ENCODE results near the gene NRBF2. TPM values are rescaled to one million over a fixed set of nuclear protein-coding genes. Genes with fewer than 3 reads are reported as not detected.
"Not testable (repeated sequence)": the region's sequence is repeated elsewhere in the genome, so short reads cannot be mapped to it uniquely, and the experiment has no call there.

Gene NRBF2
- polyA plus RNA-seq, 4 donors: 23.7 to 27.8 (median 27.4) TPM

DNA sequence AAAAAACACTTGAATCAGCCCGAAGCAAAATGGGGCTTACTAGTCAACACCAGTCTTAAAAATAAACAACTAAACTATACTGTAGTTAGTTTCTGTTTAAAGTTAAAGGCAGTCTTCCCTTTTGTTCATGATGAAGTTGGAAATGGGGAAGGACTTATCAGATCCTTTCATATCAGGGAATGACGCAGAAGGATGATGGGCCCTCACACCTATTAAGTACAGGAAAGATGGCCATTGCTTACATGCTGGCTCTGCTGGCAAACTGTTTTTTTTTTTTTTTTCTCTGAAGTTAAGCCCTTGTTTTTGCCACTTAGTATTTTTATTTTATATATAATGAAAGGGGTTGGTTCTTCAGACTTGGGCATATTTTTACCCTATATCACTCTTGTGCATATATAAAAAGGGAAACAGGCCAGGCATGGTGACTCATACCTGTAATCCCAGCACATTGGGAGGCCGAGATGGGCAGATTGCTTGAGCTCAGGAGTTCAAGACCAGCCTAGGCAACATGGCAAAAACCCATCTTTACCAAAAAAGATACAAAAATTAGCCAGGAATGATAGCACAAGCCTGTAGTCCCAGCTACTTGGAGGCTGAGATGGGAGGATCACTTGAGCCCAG is 16.6 kb upstream of the NRBF2 start:
- no peak for DNase-seq (ENCODE audit: low read depth in 4 of 4, low spot score in 3 of 4)

DNA sequence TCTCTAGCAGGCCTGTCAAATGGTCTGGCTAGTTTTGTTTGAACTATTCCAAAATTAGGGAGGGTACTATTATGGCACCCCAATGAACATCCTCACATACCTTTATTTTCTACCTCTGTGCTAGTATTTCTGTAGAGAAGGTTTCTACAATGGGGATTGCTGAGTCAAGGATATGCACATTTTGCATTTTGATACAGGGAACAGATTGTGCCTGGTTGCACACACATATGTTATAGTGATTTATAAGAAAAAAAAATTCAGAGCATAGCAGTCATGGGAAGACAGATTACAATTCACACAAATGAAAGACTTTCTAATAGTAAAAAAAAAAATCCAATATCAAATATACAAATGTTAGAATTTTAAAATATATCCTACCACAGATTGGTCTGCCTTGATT is 14.1 kb upstream of the NRBF2 start:
- DNase-seq (ENCODE audit: low read depth in 4 of 4, low spot score in 3 of 4): no peak

DNA sequence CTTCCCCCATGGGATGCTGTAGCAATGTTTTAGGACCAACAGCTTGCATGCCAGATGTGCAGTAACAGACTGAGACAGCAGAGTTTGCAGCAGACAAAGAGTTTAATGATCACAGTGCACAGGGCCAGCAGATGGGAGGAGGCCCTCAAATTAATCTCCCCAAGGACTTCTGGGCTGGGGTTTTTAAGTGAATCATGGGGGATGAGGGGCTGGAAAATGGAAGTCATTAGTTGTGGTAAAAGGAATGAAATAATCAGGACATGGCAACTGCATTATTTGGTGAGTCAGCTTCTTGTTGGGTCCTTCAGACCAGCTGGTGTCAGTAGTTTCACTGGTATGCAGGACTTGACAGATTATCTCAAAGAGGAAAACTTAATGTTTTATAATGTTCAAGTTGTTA is 12.6 kb upstream of the NRBF2 start:
- DNase-seq (ENCODE audit: low read depth in 4 of 4, low spot score in 3 of 4): peak in 1 of 4 donors; percentile 10

DNA sequence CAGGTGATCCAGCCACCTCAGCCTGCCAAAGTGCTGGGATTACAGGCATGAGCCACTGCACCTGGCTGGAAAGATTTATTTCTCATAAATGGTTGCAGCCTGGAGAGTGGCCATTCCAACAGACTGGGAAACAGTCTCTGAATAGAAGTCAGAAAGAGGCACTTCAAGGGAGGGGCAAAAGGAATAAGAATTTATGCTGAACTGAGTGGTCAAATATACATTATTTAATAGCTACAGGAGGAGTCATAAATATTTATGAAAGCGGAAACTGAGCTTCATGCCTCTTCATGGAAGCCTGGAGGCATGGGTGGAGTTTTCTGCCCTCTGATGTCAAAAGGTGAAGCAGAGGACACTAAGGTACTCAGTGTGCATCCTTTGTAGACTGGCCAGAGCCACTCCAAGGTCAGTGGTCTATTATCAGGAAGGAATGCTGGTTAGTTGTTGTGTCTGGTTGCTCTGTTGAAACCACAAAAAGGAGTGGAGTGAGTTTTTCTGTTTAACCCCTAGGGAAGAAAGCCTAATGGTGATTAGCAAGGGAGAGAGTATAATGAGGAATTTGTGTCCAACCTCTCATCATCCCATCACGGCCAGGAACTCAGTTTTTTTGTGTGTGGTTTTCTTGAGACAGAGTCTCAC is 9.3 kb upstream of the NRBF2 start:
- DNase-seq (ENCODE audit: low read depth in 4 of 4, low spot score in 3 of 4): no peak

DNA sequence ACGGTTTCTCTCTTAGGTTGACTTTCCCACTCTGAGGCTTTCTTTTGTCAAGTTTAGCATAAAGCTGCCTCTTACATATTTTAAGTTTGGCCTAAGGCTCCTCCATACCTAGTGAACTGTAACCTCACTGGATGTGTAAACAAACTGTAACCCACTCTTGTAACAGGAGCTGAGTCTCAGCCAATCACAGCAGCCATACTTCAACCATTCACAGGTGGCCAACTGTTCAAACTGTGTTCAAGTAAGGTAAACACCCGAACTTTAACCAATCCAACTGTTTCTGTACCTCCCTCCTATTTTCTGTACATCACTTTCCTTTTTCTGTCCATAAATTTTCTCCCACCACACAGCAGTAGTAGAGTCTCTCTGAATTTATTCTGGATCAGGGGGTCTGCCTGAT is 7.7 kb upstream of the NRBF2 start:
- DNase-seq (ENCODE audit: low read depth in 4 of 4, low spot score in 3 of 4): no peak

DNA sequence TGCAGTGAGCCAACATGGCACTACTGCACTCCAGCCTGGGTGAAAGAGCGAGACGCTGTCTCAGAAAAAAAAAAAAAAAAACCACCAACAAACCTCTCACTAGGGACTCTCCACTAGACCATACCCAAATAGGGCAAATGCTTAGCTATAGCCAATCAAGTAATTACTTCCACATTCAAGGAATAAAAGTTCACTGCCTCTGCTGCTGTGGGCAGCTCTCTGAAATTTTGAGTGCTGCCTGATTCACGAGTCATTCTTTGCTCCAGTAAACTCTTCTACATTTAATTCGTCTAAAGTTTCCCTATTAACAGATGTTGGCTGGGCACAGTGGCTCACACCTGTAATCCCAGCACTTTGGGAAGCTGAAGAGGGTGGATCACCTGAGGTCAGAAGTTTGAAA is 4.7 kb upstream of the NRBF2 start:
- DNase-seq (ENCODE audit: low read depth in 4 of 4, low spot score in 3 of 4): no peak

DNA sequence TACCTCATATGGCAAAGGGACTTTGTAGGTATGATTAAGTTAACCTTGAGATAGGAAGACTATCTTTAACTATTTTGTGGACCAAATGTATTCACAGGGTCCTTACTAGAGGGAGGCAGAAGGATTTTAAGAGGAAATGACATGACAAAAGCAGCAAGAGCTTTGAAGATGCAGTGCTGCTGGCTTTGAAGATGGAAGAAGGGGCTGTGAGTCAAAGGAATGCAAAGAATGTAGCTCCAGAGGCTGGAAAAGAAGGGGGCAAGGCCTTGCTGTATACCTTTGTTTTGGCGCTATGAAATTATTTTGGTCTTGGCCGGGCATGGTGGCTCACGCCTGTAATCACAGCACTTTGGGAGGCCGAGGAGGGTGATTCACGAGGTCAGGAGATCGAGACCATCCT is 3.2 kb upstream of the NRBF2 start:
- DNase-seq (ENCODE audit: low read depth in 4 of 4, low spot score in 3 of 4): no peak

DNA sequence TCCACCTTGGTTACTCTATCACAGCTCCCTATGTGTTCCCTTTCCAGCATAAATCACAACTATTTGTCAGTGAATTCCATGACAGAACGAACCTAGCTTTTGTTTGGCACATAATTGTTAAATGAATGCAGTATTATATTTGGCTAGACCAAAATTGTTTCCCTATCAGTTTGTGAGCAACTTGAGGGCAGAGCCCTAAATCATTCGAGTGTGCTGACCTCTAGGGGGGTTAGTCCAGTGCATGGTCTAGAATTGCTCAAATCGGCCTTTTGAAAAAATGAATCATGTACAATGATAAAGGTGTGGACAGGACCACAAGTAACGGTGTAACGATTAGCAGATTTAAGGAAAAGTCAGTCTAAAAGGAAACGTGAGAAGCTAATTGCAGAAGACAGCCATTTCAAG is 475 bp upstream of the NRBF2 start:
- no peak for DNase-seq (ENCODE audit: low read depth in 4 of 4, low spot score in 3 of 4)

DNA sequence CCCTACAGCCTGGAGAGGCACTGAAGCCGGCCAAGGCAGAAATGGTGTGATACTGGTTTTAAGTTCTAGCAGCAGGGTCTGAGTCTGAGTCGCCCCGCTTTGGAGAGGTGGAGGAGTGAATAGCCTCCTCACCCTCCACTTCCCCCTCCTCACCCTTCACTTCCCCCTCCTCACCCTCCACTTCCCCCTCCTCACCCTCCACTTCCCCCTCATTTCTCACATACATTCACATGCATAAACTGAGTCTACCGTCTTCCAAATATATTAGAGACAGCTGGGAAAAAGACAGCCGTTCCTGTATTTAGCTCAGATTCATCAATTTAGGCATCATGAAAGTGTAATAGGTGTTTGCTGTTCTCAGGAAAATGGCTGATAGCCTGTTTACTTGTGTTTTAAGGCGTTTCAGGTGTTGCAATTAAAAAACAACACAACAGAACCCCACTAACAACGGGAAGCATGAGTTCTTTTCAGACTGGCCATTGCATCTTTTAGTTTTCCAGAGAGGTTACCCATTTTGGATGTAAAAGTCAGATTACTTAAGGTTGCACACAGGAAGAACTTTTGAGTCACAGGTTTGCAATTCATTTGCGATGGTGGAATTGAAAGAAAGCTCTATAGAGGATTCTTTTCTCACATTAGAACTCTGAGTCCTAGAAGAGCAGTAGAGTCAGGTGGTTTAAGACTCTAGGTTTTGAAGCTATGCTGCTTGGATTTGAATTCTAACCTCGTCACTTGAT is 861 bp downstream of the NRBF2 start:
- no peak for DNase-seq (ENCODE audit: low read depth in 4 of 4, low spot score in 3 of 4)

DNA sequence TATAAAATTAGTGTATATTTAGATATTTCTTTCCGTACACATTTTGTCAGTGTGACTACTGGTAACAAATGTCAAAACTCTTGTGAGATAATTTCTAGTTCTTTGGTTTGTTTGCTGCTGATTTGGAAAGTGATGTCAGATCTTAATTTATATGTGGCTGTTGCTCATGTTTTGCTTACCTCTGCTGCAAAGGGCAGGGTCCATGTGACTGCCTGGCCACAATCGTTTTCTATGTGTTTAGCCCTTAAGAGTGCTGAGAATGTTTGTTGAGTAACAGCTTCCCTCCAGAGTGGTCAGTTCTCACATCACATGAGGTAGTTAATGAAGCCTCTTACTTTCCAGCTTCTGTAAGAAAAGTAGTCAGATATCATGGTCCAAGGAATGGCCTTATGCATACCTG is 4.2 kb downstream of the NRBF2 start:
- no peak for DNase-seq (ENCODE audit: low read depth in 4 of 4, low spot score in 3 of 4)

DNA sequence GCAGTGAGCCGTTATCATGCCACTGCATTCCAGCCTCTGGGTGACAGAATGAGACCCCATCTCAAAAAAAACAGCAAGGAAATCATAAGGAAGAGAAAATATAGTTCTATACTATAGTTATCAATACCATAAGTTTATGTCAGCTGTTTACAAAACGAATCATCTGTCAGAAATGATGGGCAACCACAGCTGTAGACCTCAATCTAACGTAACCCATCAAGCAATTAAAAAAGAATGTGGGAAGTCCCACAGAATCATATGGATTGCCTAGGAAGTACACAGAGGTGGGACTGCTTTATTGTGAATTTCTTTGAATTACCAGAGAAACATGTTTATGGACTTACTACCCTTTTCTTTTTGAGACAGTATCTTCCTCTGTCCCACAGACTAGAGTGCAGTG is 6.9 kb downstream of the NRBF2 start:
- DNase-seq (ENCODE audit: low read depth in 4 of 4, low spot score in 3 of 4): no peak

DNA sequence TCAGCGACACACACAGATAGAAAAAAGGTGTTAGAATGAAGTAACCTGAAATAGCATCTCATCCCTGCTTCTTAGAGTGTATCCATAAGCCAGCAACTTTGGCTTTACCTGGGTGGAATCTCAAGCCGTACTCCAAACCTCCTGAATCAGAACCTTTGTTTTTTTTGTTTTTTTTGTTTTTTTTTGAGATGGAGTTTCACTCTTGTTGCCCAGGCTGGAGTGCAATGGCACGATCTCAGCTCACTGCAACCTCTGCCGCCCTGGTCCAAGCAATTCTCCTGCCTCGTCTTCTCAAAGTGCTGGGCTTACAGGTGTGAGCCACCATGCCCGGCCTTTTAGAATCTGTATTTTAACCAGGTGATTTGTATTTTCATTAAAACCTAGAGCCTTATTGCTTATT is 9.0 kb downstream of the NRBF2 start:
- no peak for DNase-seq (ENCODE audit: low read depth in 4 of 4, low spot score in 3 of 4)

DNA sequence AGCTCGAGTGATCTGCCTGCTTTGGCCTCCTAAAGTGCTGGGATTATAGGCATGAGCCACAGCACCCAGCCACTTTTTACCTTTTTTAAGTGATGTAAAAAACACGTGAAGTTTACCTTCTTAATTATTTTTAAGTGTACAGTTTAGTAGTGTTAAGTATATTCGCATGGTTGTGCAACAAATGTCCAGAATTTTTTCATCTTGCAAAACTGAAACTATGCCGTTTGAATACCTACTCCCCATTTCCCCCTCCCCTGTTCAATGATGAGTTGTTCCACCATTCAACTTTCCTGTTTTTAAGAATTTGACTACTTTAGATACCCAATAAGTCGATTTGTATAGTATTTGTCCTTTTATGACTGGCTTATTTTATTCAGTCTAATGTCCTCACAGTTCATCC is 10.9 kb downstream of the NRBF2 start:
- DNase-seq (ENCODE audit: low read depth in 4 of 4, low spot score in 3 of 4): no peak

DNA sequence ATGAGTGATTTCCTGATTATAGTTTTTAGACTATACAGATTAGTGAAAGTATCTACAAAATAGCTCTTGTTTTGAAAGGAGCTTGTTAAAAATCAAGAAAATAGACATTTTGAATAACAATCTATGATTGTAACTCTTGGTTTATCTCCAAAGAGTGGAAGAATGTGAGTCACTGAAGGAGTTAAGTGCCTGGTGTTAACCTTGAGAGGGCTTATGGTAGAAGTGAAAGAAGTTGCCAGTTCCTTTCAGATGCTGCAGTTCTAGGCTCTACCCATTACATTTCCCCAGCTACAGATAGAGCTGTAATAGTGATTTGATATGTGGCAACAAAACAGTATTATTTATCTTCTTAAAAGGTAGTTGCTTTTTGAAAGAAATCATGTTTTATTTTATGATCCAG is 12.7 kb downstream of the NRBF2 start:
- DNase-seq (ENCODE audit: low read depth in 4 of 4, low spot score in 3 of 4): no peak

DNA sequence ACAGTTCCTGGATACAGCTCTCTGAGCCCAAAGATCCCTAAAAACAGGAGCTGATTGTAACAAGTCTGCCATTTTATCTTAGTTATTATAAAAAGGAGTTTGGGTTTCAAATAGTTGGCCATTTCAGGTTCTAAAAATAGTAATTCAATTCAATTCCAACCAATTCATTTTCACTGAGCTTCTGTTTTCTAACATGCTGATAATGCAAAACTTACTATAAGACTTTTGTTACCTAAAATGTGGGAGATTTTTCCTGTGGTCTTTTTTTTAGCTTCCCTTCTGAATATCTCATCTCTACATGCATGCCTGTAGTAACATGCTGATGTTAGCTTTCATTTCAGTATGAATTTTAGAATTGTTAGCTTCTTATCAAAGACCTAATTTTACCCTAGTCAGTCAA is 13.4 kb downstream of the NRBF2 start:
- no peak for DNase-seq (ENCODE audit: low read depth in 4 of 4, low spot score in 3 of 4)

DNA sequence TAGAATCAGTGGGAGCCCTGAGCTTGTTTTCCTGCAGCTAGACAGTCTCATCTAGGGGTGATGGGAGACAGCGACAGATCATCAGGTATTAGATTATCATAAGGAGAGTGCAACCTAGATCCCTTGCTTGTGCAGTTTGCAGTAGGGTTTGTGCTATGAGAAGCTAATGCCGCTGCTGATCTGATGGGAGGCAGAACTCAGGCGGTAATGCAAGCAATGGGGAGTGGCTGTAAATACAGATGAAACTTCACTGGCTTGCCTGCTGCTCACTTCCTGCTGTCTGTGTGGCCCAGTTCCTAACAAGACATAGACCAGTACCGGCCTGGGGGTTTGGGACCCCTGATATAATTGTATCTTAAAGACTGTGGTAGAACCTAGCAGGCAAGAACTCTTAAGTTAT is 17.6 kb downstream of the NRBF2 start:
- no peak for DNase-seq (ENCODE audit: low read depth in 4 of 4, low spot score in 3 of 4)

DNA sequence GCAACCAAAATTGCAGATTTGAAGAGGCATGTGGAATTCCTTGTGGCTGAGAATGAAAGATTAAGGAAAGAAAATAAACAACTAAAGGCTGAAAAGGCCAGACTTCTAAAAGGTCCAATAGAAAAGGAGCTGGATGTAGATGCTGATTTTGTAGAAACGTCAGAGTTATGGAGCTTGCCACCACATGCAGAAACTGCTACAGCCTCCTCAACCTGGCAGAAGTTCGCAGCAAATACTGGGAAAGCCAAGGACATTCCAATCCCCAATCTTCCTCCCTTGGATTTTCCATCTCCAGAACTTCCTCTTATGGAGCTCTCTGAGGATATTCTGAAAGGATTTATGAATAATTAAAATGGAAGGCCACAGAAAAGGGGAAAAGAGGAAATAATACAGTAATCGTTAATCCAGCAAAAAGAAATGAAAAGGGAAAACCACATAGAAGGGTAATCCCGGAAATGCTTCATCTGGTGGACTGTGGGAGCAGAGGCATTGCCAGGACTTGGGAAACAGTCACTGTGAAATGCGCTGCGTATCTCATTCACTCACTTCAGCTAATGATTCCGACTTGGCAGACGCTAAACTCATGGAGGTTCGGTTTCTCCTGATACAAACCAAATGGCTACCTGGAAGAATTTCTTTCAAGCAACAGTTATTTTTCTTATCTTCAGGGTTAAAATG is 20.9 kb downstream of the NRBF2 start:
- DNase-seq (ENCODE audit: low read depth in 4 of 4, low spot score in 3 of 4): not testable (repeated sequence)

DNA sequence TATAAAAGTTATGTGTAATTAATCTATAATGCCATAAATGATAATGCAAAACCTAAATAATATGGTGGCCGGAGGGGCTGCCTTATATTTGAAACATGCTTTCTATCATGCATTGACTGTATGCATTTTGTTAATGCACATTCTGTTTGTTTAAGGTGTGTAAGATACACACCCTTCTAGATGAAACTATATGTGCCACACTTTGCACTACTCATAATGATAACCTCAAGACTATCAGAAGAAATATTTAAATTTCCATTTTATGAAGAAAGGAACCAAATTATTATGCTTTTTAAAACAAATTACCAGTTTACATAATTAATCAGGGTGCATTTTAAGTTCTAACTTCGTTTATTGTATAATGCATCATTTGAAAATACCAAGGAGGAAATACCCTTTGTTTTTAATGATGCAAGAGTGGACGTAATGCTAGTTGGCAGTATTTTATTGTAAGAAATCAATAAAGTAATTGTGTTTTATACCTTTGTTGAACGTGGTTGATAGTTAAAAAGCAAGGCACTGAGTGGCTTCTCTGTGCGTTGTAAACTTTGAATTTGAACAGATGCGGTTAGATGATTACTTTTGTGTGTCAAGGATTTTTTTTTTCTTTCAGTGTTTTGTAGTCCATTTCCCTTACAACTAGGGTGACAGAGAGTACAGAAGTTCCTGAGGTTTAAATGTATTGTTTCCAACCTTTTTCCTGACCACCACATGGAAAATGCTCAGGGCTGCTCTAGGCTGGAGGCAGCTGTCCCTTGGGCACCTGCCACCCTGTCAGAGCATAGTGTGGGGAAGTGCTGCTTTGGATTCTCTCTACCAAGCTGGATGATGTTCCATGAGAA is 21.6 kb downstream of the NRBF2 start:
- no peak for DNase-seq (ENCODE audit: low read depth in 4 of 4, low spot score in 3 of 4)

DNA sequence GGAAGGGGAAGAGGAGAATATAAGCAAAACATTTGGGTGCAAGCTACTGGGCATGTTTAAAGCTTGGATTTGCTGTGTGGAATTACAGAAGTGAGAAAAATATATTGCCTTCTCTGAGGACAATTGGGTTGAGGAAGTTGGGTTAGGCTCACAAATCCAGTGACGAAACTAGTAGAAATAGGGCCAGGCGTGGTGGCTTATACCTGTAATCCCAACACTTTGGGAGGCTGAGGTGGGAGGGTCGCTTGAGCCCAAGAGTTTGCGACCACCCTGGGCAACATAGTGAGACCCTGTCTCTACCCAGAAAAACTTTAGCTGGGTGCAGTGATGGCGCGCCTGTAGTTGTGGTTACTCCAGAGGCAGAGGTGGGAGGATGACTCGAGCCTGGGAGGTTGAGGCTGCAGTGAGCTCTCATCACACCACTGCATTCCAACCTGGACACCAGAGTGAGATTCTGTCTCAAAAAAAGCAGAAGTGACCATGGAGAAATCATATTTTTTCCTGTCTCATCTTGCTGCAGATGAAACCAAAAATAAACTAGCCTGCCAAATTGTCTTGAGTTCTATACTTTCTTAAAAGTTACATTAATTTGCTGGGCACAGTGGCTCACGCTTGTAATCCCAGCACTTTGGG is 22.4 kb downstream of the NRBF2 start:
- DNase-seq (ENCODE audit: low read depth in 4 of 4, low spot score in 3 of 4): no peak

DNA sequence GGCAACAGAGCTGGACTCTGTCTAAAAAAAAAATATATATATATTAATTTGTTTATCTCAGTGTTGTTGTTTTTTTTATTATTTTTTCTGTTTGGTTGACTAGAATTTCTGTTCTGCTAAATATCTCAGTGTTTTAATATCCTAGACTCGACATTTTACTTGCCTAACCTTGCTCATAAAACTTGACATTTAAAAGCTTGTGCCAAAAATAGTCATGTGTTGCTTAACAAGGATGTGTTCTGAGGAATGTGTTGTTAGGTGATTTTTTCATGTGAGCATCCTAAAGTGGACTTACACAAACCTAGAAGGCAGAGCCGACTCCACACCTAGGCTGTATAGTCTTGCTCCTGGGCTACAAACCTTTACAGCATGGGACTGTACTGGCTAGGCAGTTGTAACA is 23.1 kb downstream of the NRBF2 start:
- DNase-seq (ENCODE audit: low read depth in 4 of 4, low spot score in 3 of 4): no peak

All from right renal pelvis (tissue), 4 donors.